Vagina (tissue), 2 donors: ENCODE measurements around the gene LAMA1. TPM values are rescaled to one million over a fixed set of nuclear protein-coding genes. Genes with fewer than 3 reads are reported as not detected.

Source experiments
- DNase-seq, 2 donors: peaks; one replicate each; pipeline ENCODE4 v3.0.0-alpha.2; 2017; ENCODE audit errors: extremely low spot score in 2 of 2
- H3K27ac ChIP-seq: fragments of 200-600 bp; sonication (generic); one replicate; pipeline ENCODE4 v1.5.1; 2019
- H3K27me3 ChIP-seq: fragments of 200-600 bp; sonication (generic); one replicate; pipeline ENCODE4 v1.5.1; 2019
- H3K36me3 ChIP-seq, 2 donors: fragments of 200-600 bp; sonication (generic); one replicate each; pipeline ENCODE4 v1.5.1; 2017 to 2019
- H3K4me1 ChIP-seq: fragments of 200-600 bp; sonication (generic); one replicate; pipeline ENCODE4 v1.5.1; 2019
- H3K4me3 ChIP-seq, 2 donors: fragments of 200-600 bp; sonication (generic); 1 replicate in 1 of 2; 2 replicates in 1 of 2; pipeline ENCODE4 v1.5.1; 2016 to 2019
- H3K9me3 ChIP-seq: fragments of 200-600 bp; sonication (generic); one replicate; pipeline ENCODE4 v1.5.1; 2019
- CTCF ChIP-seq, 3 experiments: fragments of 450-650 bp in 2 of 3; fragments of 200-600 bp in 1 of 3; sonication (generic) in 1 of 3; IDR thresholded peaks; one replicate each; pipeline ENCODE4 v1.5.1; 2017 to 2019; ENCODE audit warnings: antibody characterized with exemption in 3 of 3, mild to moderate bottlenecking in 2 of 3, moderate library complexity in 2 of 3
- POLR2A ChIP-seq, 2 donors: fragments of 450-650 bp; IDR thresholded peaks; one replicate each; pipeline ENCODE4 v1.6.1; 2017; ENCODE audit warnings: antibody characterized with exemption in 2 of 2, mild to moderate bottlenecking in 2 of 2, moderate library complexity in 2 of 2
- POLR2AphosphoS5 ChIP-seq, 2 donors: sonication (generic); formaldehyde crosslinking; IDR thresholded peaks; one replicate each; pipeline ENCODE4 v1.9.0; 2017; ENCODE audit warnings: antibody characterized with exemption in 2 of 2, mild to moderate bottlenecking in 2 of 2, low read depth in 1 of 2; ENCODE audit not compliant: insufficient read depth in 1 of 2
- intact Hi-C: fragments of 100-400 bp; cut with DNase I; formaldehyde crosslinking; loops from one replicate; pipeline ENCODE4 v1.15.1; 2023
- total RNA-seq: library from RNA; depleted of rRNA; stranded (reverse); fragments of >200 nt; gene quantifications from one replicate; pipeline ENCODE4 v1.2.3, GENCODE V29; 2016

The LAMA1 gene
- total RNA-seq, 1 donor from 2014 or later, result 1.5 TPM

GRCh38 chr18:6921571-6921970 lies 196.0 kb downstream of the LAMA1 start:
- intact Hi-C loops, result loop anchor here (10.0 kb wide), 1 partner anchor 253 kb away; no protein-coding TSS in a partner anchor
- TF ChIP-seq POLR2AphosphoS5 (IDR thresholded peaks at IDR 0.05; ENCODE audit: insufficient read depth in 1 of 2, low read depth in 1 of 2) (no peak), CTCF (IDR thresholded peaks at IDR 0.05) (no peak), POLR2A (IDR thresholded peaks at IDR 0.05) (no peak)

GRCh38 chr18:6920099-6920955 lies 197.3 kb downstream of the LAMA1 start:
- intact Hi-C loops, result loop anchor here (10.0 kb wide), 1 partner anchor 254 kb away; no protein-coding TSS in a partner anchor
- H3K4me3 ChIP-seq, result no peak overlapping the region

More at GRCh38 chr18:6921571-6921970, 196.0 kb downstream of the LAMA1 start:
- no peak overlapping the region for H3K4me3 ChIP-seq
- no peak for DNase-seq
- no peaks in the 10 kb centered on the region for H3K9me3 ChIP-seq
- no peaks in the 10 kb centered on the region for H3K27me3 ChIP-seq
- H3K27ac ChIP-seq, result no peak overlapping the region
- no peaks in the 10 kb centered on the region for H3K36me3 ChIP-seq
- H3K4me1 ChIP-seq, result no peaks in the 10 kb centered on the region

GRCh38 chr18:6917072-6917471 lies 200.5 kb downstream of the LAMA1 start:
- DNase-seq, result no peak
- H3K27me3 ChIP-seq, result no peaks in the 10 kb centered on the region
- no peak for TF ChIP-seq POLR2A (IDR thresholded peaks at IDR 0.05)
- no peak for TF ChIP-seq CTCF (IDR thresholded peaks at IDR 0.05)
- TF ChIP-seq POLR2AphosphoS5 (IDR thresholded peaks at IDR 0.05; ENCODE audit: insufficient read depth in 1 of 2, low read depth in 1 of 2), result no peak
- no peaks in the 10 kb centered on the region for H3K9me3 ChIP-seq
- no peak overlapping the region for H3K4me3 ChIP-seq
- intact Hi-C loops, result no loop called here
- peaks cover 0 to 7% of the 10 kb centered on the region in 2 donors for H3K36me3 ChIP-seq
- no peak overlapping the region for H3K27ac ChIP-seq
- no peaks in the 10 kb centered on the region for H3K4me1 ChIP-seq

More at GRCh38 chr18:6920099-6920955, 197.3 kb downstream of the LAMA1 start:
- Histone ChIP-seq H3K27ac (no peak overlapping the region), H3K27me3 (no peaks in the 10 kb centered on the region), H3K9me3 (no peaks in the 10 kb centered on the region), H3K4me1 (no peaks in the 10 kb centered on the region), H3K36me3 (no peaks in the 10 kb centered on the region)
- TF ChIP-seq CTCF (IDR thresholded peaks at IDR 0.05), result peak in 2 of 3 experiments; percentile 22 to 33
- no peak for TF ChIP-seq POLR2AphosphoS5 (IDR thresholded peaks at IDR 0.05; ENCODE audit: insufficient read depth in 1 of 2, low read depth in 1 of 2)
- DNase-seq, result no peak

GRCh38 chr18:6901286-6901926 lies 216.2 kb downstream of the LAMA1 start:
- intact Hi-C loops, result no loop called here
- no peak for TF ChIP-seq CTCF (IDR thresholded peaks at IDR 0.05)
- TF ChIP-seq POLR2AphosphoS5 (IDR thresholded peaks at IDR 0.05; ENCODE audit: insufficient read depth in 1 of 2, low read depth in 1 of 2), result no peak
- no peak for TF ChIP-seq POLR2A (IDR thresholded peaks at IDR 0.05)
- Histone ChIP-seq H3K9me3 (no peaks in the 10 kb centered on the region), H3K27ac (no peak overlapping the region), H3K27me3 (no peaks in the 10 kb centered on the region), H3K4me1 (no peaks in the 10 kb centered on the region), H3K36me3 (peaks cover 0 to 21% of the 10 kb centered on the region in 2 donors), H3K4me3 (no peak overlapping the region)
- DNase-seq, result no peak
